ENCODE measurements around the gene MEGF11.
"Not testable (repeated sequence)": the region's sequence is repeated elsewhere in the genome, so short reads cannot be mapped to it uniquely, and the experiment has no call there.

The MEGF11 gene

DNA sequence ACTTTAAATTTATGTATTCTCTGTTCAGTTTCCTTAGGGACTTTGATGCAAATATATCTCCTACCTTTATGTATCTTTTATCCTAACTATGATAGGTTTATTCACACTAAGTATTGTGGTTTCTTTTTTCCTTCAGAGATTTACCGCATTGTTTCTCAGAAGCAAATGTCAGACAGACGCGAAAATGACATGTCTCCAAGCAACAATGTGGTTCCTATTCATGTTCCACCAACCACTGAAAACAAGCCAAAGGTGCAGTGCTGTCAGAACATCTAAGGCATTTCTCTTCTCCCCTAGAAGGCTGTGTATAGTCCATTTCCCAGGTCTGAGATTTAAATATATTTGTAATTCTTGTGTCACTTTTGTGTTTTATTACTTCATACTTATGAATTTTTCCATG lies 366.0 kb downstream of the MEGF11 start:
- no peak for DNase-seq (ENCODE audit: low read depth)

DNA sequence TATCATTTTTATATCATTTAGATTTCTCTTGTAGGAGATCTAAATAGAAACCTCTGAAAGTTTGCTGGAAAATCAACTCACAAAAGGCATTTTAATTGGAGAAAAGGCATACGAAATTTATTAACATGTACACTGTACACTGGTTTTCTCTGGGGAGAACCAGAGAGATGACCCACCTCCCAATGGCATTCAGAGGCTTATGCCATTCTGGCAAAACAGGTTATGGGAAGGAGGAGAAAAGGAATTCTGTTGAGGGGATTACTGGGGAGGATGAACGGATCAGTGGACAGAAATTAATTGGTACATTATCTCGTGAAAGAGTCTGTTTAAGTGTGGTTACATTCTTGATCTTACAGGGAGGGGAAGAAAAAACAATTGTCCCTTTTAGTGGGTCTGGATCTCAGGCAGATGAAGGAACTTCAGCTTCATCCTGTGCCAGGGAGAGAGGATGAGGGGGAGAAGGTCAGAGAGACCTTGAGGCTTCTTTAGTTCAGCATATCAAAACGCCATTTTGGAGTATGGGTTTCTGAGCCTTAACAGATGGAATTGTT lies 367.8 kb downstream of the MEGF11 start:
- DNase-seq (ENCODE audit: low read depth) = no peak

DNA sequence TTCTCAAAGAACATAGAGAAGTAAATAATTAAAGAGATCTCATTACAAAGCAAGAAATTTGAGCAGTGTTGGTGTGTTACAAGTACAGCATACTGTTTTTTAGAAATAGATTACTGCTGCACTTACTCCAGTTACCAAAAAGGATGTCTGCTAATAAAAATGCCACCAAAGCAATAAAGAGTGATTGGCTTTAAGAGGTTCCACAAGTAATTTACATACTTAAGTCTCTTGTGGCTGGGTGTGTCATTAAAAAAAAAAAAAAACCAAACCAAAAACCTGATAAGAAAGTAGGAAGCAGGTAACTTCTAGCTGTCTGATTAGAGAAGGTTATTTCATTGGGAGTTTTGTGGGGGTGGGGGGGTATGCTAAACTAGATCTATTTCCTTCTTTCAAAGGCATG lies 369.0 kb downstream of the MEGF11 start:
- DNase-seq (ENCODE audit: low read depth) = no peak

DNA sequence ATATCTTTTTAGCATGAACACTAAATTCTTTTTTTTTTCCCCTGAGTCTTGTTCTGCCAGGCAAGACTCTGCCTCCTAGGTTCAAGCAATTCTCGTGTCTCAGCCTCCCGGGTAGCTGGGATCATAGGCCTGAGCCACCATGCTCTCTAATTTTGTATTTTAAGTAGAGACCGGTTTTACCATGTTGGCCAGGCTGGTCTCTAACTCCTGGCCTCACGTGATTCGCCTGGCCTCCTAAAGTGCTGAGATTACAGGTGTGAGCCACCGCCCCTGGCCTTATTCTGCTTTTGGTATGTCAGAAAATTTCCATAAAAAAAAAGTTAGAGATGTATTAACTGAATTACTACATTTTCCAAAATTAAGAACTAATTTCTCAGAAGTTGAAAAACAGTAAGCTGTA lies 370.0 kb downstream of the MEGF11 start:
- no peak for DNase-seq (ENCODE audit: low read depth)

DNA sequence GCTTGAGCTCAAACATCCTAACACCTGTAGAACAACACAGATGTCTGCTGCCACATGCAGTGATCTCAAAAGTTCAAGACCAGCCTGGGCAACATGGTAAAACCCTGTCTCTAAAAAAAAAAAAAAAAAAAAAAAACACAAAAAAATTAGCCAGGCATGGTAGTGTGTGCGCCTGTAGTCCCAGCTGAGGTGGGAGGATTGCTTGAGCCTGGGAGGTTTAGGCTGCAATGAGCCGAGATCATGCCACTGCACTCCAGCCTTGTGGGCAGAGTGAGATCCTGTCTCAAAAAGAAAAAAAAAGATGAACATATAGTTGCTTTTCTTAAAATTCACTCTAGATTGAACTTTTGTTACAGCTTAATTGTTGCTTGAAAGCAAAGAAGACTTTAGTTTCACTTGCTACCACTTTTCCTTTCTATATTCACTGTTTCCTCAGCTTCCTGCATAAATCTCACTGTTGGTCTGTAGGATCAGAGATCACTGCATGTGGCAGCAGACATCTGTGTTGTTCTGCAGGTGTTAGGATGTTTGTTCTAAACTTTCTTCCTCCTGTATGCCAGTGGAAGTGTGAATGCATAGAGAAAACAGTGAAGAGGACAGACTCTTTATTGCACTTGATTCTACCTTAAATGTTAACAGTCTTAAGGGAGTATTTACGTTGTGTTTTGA lies 371.6 kb downstream of the MEGF11 start:
- no peak for DNase-seq (ENCODE audit: low read depth)

DNA sequence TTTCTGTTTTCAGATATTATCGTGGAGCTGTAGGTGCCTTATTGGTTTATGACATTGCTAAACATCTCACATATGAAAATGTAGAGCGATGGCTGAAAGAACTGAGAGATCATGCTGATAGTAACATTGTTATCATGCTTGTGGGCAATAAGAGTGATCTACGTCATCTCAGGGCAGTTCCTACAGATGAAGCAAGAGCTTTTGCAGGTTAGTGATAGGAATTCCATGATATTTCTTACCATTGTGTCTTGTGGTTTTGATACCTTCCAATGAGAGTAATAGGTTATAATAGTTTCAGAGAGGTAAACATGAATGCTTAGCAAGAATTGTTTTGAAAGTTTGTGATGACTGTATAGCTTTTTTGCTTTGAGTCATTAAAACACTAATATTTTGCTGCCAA lies 375.8 kb downstream of the MEGF11 start:
- DNase-seq (ENCODE audit: low read depth) = peak; percentile 77

DNA sequence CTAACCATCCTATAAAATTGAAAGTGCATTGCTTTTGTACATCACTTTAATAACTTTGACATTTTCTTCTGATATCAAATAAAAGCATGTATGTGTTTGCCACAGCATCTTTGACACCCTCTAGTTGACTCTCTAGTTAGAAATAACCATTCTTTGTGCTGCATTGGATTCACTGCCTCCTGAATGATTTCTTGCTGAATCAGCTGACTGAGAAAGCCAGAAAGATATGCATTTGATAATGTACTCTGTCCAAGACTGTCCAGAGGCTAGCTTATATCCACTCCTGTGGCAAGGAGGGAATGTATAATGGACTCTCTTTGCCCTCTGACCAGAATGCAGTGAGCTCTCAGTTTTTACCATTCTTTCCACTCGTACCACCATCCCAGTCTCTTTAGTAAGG lies 378.1 kb downstream of the MEGF11 start:
- peak; percentile 13 for DNase-seq (ENCODE audit: low read depth)

DNA sequence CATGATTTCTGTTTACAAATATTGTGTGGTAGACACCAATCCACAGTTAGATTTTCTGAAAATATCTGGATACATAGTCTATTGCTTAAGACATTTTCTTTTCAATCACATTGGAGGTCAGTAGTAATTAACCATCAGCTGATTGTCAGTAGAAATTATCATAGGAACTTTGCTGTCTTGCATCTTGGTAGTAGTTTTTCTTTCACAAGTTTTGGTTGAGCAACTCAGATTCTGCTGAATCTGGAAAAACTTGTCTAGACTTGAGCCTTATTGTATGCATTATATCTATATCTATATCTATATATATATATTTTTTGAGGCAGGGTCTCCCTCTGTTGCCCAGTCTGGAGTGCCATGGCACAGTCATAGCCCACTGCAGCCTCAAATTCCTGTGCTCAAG lies 380.3 kb downstream of the MEGF11 start:
- peak; percentile 17 for DNase-seq (ENCODE audit: low read depth)

DNA sequence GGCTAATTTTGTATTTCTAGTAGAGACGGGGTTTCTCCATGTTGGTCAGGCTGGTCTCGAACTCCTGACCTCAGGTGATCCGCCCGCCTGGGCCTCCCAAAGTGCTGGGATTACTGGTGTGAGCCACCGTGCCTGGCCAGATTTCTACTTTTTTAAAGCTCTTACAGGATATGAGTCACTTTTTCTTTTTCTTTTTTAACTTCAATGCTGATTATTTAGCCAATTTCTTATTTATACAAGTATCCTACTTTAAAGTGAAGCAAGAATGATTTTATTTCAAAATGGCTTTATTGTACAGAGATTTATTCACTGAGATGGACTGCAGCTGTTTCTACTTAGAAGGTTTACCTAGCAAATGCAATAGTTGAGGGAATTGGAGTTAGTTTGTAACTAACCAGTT lies 381.0 kb downstream of the MEGF11 start:
- DNase-seq (ENCODE audit: low read depth) = peak; percentile 65

DNA sequence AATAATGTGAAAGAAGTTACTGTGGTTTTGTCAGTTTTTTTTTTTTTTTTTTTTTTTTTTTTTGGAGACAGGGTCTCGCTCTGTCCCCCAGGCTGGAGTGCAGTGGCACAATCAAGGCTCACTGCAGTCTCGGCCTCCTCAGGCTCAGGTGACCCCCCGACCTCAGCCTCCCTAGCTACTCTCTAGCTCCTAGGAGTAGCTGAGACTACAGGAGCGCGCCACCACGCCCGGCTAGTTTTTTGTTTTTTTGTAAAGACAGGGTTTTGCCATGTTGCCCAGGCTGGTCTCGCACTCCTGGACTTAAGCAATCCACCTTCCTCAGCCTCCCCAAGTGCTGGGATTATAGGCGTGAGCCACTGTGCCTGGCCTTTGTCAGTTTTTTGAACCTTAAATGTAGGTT lies 381.7 kb downstream of the MEGF11 start:
- not testable (repeated sequence) for DNase-seq (ENCODE audit: low read depth)

DNA sequence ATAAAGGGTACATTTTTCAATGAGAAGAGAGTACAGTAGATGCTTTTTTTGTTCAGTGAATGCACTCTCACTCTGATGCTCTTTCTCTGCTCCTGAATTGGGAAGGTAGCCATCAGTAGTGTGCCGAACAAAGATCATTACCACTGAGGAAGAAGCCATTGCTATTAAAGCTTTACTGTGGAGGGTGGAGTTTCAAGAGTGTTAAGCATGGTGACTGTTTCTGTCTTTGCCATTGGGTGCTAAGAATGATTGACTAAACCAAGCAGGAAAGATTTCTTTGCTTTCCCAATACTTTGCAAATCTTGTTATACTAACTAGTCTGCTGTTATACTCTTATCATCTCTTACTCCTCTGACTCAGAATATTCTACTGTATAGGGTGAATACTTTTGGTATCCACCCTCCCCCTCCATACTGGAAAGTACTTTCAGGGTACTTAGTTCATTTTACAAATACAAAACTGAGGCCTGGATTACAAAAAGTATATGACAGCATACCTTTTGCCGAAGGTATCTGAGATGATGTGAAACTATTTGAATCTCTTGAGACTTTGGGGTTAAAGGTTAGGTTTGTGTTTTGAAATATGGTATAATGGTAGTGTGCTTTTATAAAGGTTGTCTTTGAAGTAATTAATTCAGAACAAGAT lies 382.5 kb downstream of the MEGF11 start:
- DNase-seq (ENCODE audit: low read depth) = peak; percentile 89

DNA sequence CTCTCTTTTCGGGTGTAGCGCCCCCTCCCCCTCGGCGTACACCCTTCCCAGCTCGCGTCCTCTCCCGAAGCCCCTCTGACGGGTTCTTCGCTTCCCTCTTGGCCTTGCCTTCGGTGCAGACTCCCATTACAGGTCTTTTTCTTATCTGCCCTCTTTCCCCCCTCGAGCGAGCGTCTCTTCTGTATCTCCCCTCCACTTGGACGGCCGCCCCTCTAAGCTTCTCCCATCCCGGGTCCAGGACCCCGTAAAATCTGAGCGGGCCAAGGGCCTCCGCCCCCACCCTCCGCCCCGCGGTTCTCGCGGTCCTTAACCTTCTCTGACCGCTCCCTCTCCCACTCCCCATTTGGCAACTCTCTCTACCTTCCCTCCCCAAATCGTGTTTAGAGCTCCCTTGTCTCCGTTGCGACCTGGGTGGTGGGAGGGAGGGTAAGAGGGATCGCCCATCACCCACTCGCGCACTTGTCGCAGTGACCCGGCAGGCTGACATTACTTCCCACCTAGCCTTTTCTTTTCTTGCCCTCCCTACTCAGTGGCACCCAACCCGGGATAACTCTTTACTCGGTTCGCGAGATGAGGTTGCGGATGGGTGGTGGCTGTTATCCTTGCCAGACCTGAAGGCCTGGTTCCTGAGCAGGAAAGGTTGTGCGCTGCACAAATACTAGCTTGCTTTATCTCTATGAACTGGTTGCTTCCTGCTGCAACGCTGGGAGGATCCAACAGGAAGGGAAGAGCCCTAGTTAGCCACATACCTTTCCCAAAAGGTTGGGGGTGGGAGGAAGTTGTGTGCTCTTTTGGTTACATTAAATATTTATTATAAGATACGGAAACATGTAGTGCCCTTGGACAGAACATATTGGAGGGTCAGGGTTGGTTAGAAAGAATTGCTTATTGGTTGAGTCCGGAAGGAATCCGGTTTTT lies 383.3 kb downstream of the MEGF11 start:
- peak; percentile 34 for DNase-seq (ENCODE audit: low read depth)

DNA sequence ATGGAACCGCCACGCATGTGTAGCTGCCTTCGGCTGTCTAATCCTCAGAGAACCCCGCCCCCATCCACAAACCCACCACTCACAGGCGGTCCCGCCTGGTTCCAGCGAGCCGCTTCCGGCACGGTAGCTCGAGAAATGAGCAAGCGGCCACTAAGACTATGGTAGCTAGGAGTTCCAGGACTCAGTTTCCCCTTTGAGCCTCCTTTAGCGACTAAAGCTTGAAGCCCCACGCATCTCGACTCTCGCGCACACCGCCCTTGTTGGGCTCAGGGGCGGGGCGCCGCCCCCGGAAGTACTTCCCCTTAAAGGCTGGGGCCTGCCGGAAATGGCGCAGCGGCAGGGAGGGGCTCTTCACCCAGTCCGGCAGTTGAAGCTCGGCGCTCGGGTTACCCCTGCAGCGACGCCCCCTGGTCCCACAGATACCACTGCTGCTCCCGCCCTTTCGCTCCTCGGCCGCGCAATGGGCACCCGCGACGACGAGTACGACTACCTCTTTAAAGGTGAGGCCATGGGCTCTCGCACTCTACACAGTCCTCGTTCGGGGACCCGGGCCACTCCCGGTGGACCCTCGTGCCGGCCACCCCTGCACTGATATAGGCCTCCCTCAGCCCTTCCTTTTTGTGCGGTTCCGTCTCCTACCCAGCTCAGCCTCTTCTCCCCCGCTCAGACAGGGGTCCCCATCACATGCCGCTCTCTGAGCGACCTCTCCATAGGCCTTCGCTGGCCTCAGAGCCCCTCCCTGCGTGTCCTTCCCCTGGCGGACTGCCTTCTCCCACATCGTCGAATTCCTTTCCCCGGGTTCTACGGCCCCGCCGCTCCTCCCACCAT lies 384.2 kb downstream of the MEGF11 start, which contains the start of gene RAB11A:
Gene RAB11A (plus strand): TSS at position 366 of the 828 bp plus-strand sequence. CDS start 95 bp downstream, at position 461.
- DNase-seq (ENCODE audit: low read depth) = peak; percentile 97

DNA sequence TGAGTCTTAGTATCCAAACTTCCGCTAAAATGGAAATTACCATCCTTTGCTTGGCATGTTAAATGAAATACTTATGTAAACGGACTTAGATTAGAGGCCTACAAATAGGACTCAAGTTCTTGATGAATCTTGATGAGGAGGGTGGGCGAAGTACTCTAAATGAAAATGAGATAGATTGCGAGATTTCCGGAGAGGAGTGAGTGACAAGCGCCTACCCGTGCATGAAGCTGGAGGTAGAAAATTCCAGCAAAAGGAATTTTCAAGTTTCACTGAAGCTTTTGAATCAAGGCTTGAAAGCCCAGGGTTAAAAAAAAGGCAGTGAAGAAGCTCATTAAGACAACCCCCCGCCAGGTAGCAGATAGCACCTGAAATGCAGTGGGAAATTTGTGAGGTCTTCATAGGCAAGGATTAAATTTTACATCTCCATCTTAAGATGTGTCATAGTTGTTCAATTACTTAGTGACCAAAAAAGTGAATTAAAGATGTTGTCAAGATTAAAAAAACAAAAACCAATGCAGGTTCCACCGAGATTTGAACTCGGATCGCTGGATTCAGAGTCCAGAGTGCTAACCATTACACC lies 384.9 kb downstream of the MEGF11 start:
- no peak for DNase-seq (ENCODE audit: low read depth)

DNA sequence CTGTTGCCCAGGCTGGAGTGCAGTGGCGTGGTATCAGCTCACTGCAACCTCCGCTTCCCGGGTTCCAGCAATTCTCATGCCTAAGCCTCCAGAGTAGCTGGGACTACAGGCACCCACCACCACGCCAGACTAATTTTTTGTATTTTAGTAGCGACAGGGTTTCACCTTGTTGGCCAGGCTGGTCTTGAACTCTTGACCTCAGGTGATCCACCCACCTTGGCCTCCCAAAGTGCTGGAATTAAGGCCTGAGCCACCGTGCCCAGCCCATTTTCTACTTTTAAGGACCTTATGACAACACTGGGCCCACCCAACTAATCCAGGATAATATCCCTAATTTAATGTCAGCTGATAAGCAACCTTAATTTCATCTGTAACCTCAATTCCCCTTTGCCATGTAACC lies 385.6 kb downstream of the MEGF11 start:
- not testable (repeated sequence) for DNase-seq (ENCODE audit: low read depth)

DNA sequence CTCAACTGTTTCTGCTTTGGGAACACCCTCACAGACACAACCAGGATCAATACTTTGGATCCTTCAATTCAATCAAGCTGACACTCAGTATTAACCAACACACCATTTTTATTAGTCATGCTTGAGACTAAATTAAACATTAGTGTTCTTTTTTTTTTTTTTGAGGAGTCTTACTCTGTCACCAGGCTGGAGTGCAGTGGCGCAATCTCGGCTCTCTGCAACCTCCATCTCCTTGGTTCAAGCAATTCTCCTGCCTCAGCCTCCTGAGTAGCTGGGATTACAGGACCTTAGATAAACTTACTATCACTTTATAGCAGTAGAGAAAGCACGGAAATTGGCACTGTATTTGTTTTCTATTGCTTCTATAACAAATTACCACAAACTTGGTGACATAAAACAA lies 386.3 kb downstream of the MEGF11 start:
- DNase-seq (ENCODE audit: low read depth) = peak; percentile 11

DNA sequence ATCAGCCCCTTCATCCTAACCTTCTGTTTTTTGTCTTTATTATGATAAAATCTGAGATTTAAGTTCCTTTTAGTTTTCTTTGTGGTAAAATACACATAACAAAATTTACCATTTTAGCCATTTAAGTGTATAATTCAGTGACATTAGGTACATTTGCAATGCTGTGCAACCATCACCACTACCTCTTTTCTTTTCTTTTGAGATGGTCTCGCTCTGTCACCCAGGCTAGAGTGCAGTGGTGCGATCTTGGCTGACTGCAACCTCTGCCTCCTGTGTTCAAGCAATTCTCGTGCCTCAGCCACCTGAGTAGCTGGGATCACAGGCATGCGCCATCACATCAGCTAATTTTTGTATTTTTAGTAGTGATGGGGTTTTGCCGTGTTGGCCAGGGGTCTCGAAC lies 390.4 kb downstream of the MEGF11 start:
- no peak for DNase-seq (ENCODE audit: low read depth)

DNA sequence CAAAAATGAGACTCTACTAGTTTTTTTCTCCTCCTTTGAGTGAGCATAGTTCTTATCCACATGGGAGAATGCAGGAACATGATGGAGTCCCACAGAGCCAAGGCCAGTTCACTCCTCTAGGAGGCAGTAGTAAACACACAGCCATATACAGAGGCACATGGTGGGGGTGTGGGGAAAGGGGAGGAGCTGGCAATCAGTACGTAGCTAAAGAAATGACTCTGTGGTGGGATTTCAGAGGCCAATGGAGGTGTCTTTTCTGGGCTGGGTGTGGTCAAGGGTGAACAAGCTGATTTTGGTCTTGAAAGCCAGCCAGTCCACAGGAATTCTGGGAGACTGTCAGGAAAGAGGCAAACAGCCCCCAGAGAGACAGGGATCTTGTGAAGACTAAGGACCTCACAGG lies 390.9 kb downstream of the MEGF11 start:
- peak; percentile 85 for DNase-seq (ENCODE audit: low read depth)

DNA sequence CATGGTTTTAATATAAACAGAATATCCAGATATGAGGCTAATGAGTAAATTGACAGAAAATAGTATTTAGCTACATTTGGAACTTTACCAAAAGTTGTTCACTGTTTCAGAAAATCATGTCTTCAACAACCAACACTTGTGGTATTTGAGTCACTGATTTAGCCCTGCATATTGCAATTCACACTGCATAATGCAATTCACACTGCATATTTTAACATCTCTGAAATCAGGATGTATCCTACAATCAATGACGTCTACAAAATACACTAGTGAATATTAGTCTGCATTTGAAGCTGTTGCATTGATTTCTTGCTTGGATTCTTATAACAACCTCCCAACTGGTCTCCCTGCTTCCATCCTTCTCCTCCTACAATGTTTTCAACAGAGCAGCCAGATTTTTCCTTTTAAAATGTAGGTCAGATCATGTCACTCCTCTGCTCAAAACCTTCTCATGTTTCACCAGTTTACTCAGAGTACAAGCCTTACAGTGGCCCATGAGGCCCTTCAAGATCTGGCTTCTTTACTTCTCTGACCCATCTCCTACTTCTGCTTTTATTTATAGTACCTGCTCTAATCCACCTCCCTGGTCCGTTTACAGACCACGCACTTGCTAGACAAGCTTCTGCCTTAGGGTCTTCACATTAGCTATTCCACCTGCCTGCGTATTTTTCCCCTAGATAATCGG lies 395.7 kb downstream of the MEGF11 start:
- peak; percentile 47 for DNase-seq (ENCODE audit: low read depth)

DNA sequence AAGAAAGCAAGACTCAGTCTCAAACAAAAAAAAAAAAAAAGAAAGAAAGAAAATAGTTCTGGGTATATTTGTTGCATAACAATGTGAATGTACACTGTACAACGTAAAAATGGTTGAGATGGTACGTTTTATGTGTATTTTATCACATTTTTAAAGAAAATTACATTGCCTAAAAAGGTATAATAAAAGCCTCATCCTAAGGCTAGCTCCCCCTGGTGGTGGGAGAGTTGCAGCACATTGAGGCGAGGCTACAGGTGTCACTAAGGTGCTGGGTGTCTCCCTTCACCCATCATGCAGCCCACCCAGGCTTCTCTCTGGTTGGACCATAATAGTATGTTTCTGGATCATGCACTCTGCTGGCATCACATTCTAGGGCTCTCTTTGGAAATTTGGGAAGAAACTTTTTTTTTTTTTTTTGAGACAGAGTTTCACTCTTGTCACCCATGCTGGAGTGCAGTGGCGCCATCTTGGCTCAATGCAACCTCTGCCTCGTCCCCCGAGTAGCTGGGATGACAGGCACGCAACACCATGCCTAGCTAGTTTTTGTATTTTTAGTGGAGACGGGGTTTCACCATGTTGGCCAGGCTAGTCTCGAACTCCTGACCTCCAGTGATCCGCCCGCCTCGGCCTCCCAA lies 396.6 kb downstream of the MEGF11 start:
- DNase-seq (ENCODE audit: low read depth) = peak; percentile 43
